HepG2 (cell line): ENCODE data around the gene SELENOM. TPM values are rescaled to one million over a fixed set of nuclear protein-coding genes. Genes with fewer than 3 reads are reported as not detected.

Experiments used
- ATAC-seq: fragments of 200-7000 bp; cut with Tn5 transposase; 3 replicates; pipeline ENCODE4 v1.9.1; 2020; ENCODE audit warnings: mild to moderate bottlenecking, moderate library complexity
- BruUV-seq: library from RNA; stranded (reverse); fragments of 400-500 nt; replicated peaks from 2 replicates; lab custom pipeline; 2021; lab: Mats Ljungman, UMichigan
- CTCF ChIA-PET: fragments of 300-600 bp; formaldehyde crosslinking; extraction: SDS; loops from one replicate; lab custom pipeline; 2021; ENCODE audit warnings: low total read pairs, inconsistent platforms, low intra/inter-chr PET ratio; lab: Yijun Ruan, JAX
- POLR2A ChIA-PET: fragments of 350-600 bp; sonication (Branson Sonifier 250); formaldehyde crosslinking; loops from one replicate; lab custom pipeline; 2020; ENCODE audit warnings: antibody characterized with exemption, inconsistent platforms; lab: Yijun Ruan, JAX
- DNase-seq: peaks from one replicate; pipeline ENCODE4 v3.0.0-alpha.2; 2015; ENCODE audit warnings: low spot score
- FAIRE-seq: peaks from 3 replicates; lab custom pipeline; 2011; peaks lifted over from hg19 to GRCh38; lab: Jason Lieb, UNC
- H2AFZ ChIP-seq: one replicate; pipeline ENCODE4 v1.6.1; 2011; ENCODE audit warnings: low read length, inconsistent platforms
- H3K27ac ChIP-seq: fragments of 300-600 bp; 3 replicates; pipeline ENCODE4 v1.8.0; 2011; ENCODE audit warnings: mixed run types, mild to moderate bottlenecking, mixed read lengths, low read length, inconsistent platforms; ENCODE audit not compliant: insufficient read depth; ENCODE audit errors: extremely low read length
- H3K27me3 ChIP-seq, 2 experiments: fragments of 200-600 bp in 1 of 2; 2 replicates in 1 of 2; 3 replicates in 1 of 2; pipeline versions ENCODE4 v1.6.0 to v1.8.0; 2011; ENCODE audit warnings: low read length in 2 of 2, mild to moderate bottlenecking in 2 of 2, moderate library complexity in 2 of 2, inconsistent platforms in 1 of 2; ENCODE audit not compliant: insufficient read depth in 2 of 2, control insufficient read depth in 1 of 2
- H3K36me3 ChIP-seq, 2 experiments: fragments of 200-600 bp in 1 of 2; replicated peaks in 1 of 2; 2 replicates in 1 of 2; 3 replicates in 1 of 2; pipeline versions ENCODE4 v1.5.1 to v1.8.0; 2011; ENCODE audit warnings: low read length in 2 of 2, inconsistent platforms in 1 of 2; ENCODE audit not compliant: insufficient read depth in 2 of 2, control insufficient read depth in 1 of 2
- H3K4me1 ChIP-seq: 2 replicates; pipeline ENCODE4 v1.5.1; 2012; ENCODE audit warnings: low read length, inconsistent platforms; ENCODE audit not compliant: insufficient read depth
- H3K4me2 ChIP-seq: 2 replicates; pipeline ENCODE4 v1.6.0; 2011; ENCODE audit warnings: low read depth, low read length, inconsistent platforms
- H3K4me3 ChIP-seq, 3 experiments: fragments of 200-600 bp in 1 of 3; sonication (generic), shearing (Covaris generic) in 1 of 3; replicated peaks in 1 of 3; 2 replicates each; pipeline ENCODE4 v1.5.1; 2011 to 2016; ENCODE audit warnings: low read length in 3 of 3, inconsistent platforms in 2 of 3, low read depth in 2 of 3, mild to moderate bottlenecking in 2 of 3, control low read depth in 1 of 3, mixed read lengths in 1 of 3; ENCODE audit not compliant: insufficient read depth in 1 of 3
- H3K79me2 ChIP-seq: one replicate; pipeline ENCODE4 v1.6.1; 2011; ENCODE audit warnings: low read length, inconsistent platforms; ENCODE audit not compliant: insufficient read depth
- H3K9ac ChIP-seq: 2 replicates; pipeline ENCODE4 v1.6.0; 2011; ENCODE audit warnings: mild to moderate bottlenecking, low read depth, low read length, inconsistent platforms; ENCODE audit not compliant: insufficient read depth
- H3K9me3 ChIP-seq: 2 replicates; pipeline ENCODE4 v1.5.1; 2012; ENCODE audit warnings: mild to moderate bottlenecking, low read length
- H4K20me1 ChIP-seq: 2 replicates; pipeline ENCODE4 v1.6.0; 2011; ENCODE audit warnings: inconsistent platforms, mild to moderate bottlenecking, low read length, moderate library complexity; ENCODE audit not compliant: insufficient read depth
- GTF3A ChIP-seq: sonication (generic); formaldehyde crosslinking; conservative IDR thresholded peaks from 2 replicates; pipeline ENCODE4 v1.4.0; 2020; ENCODE audit warnings: mild to moderate bottlenecking, missing genetic modification reagents
- HBP1 ChIP-seq: IDR thresholded peaks from 2 replicates; pipeline ENCODE4 v1.6.1; 2016; ENCODE audit warnings: low read depth, control low read depth
- HOXA3 ChIP-seq: sonication (generic); formaldehyde crosslinking; IDR thresholded peaks from 2 replicates; pipeline ENCODE4 v1.5.0; 2020; ENCODE audit warnings: missing genetic modification reagents
- NFKB2 ChIP-seq: sonication (generic); formaldehyde crosslinking; IDR thresholded peaks from 2 replicates; pipeline ENCODE4 v1.4.0; 2020; ENCODE audit warnings: missing genetic modification reagents, borderline replicate concordance
- NRL ChIP-seq: sonication (generic); formaldehyde crosslinking; IDR thresholded peaks from 2 replicates; pipeline ENCODE4 v1.5.0; 2020; ENCODE audit warnings: missing genetic modification reagents, mild to moderate bottlenecking, moderate library complexity, borderline replicate concordance
- SRF ChIP-seq: IDR thresholded peaks from 2 replicates; pipeline ENCODE4 v1.6.1; 2011; ENCODE audit warnings: mild to moderate bottlenecking, low read depth, low read length, moderate library complexity
- SSRP1 ChIP-seq: IDR thresholded peaks from 2 replicates; pipeline ENCODE4 v1.6.1; 2016; ENCODE audit warnings: control low read depth
- TBX3 ChIP-seq: fragments of 450-650 bp; IDR thresholded peaks from 2 replicates; pipeline ENCODE4 v1.6.1; 2017; ENCODE audit warnings: antibody characterized with exemption, mild to moderate bottlenecking, inconsistent platforms, borderline replicate concordance
- XBP1 ChIP-seq: sonication (generic); formaldehyde crosslinking; IDR thresholded peaks from 2 replicates; pipeline ENCODE4 v1.5.0; 2020; ENCODE audit warnings: missing genetic modification reagents
- ZFP36 ChIP-seq: fragments of 150-350 bp; IDR thresholded peaks from 2 replicates; pipeline ENCODE4 v1.6.1; 2018; ENCODE audit warnings: borderline replicate concordance, low read length, low read depth; ENCODE audit not compliant: partially characterized antibody
- ZNF543 ChIP-seq: sonication (generic); formaldehyde crosslinking; IDR thresholded peaks from 2 replicates; pipeline ENCODE4 v1.4.0; 2020; ENCODE audit warnings: mild to moderate bottlenecking, missing genetic modification reagents
- ZNF83 ChIP-seq: sonication (generic); formaldehyde crosslinking; IDR thresholded peaks from 2 replicates; pipeline ENCODE4 v1.4.0; 2020; ENCODE audit warnings: missing genetic modification reagents, mild to moderate bottlenecking, borderline replicate concordance
- ZNF883 ChIP-seq: sonication (generic); formaldehyde crosslinking; IDR thresholded peaks from 2 replicates; pipeline ENCODE4 v1.5.1; 2020; ENCODE audit warnings: mild to moderate bottlenecking, missing genetic modification reagents; ENCODE audit errors: not compliant biosample characterization
- WGBS: methylation state at CpG from one replicate; pipeline ENCODE4 v1.1.6; 2017; ENCODE audit warnings: low lambda C conversion rate; 5-methylcytosine and 5-hydroxymethylcytosine counted together
- in situ Hi-C: cut with HindIII; loops from 2 replicates; pipeline ENCODE4 v1.10.0; 2017; ENCODE audit warnings: low pct_unique_long_range_greater_than_20kb; ENCODE audit not compliant: extremely low pct_ligation_motif_present
- intact Hi-C: fragments of 100-400 bp; cut with micrococcal nuclease; formaldehyde crosslinking; loops from one replicate; pipeline ENCODE4 v1.10.0; 2022; ENCODE audit not compliant: unreplicated experiment
- polyA plus RNA-seq, 8 experiments: library from polyadenylated mRNA; depleted of rRNA in 3 of 8; stranded (reverse) in 7 of 8; unstranded in 1 of 8; fragments of >200 nt; fragmentation: Illumina TruSeq in 4 of 8; extraction: Trizol in 4 of 8; gene quantifications; 2 replicates each; pipeline versions ENCODE4 v1.2.1 to v1.2.3, GENCODE V29; 2011 to 2016; ENCODE audit warnings: low read depth in 4 of 8, missing spikeins in 1 of 8, mixed read lengths in 1 of 8; ENCODE audit not compliant: insufficient read depth in 1 of 8
- total RNA-seq, 5 experiments: library from RNA; depleted of rRNA; stranded (reverse); fragments of >200 nt; fragmentation: Illumina TruSeq; extraction: Trizol; gene quantifications; 2 replicates each; pipeline ENCODE4 v1.2.3, GENCODE V29; 2016; ENCODE audit warnings: low read depth in 1 of 5
- TF ChIP-seq, protein P1 (sequence below): sonication (generic); formaldehyde crosslinking; conservative IDR thresholded peaks from 2 replicates; pipeline ENCODE4 v1.8.1; 2023; ENCODE audit warnings: missing genetic modification reagents
- TF ChIP-seq, protein P2 (sequence below): sonication (generic); formaldehyde crosslinking; IDR thresholded peaks from 2 replicates; pipeline ENCODE4 v1.4.0; 2020; ENCODE audit warnings: missing genetic modification reagents
- TF ChIP-seq, protein P3 (sequence below): sonication (generic); formaldehyde crosslinking; IDR thresholded peaks from 2 replicates; pipeline ENCODE4 v1.4.0; 2020; ENCODE audit warnings: low read depth, mild to moderate bottlenecking, missing genetic modification reagents

Gene SELENOM
- total and polyA plus RNA-seq, 2 of the 13 experiments (the other 11 are each of a cell fraction or from before 2014, with no cell fraction given): 4.1 to 4.3 TPM

GRCh38 chr22:31141551-31141950 lies 34.2 kb upstream of the SELENOM start (continued):
- TF ChIP-seq ZNF883 (CRISPR knock-in tag): no peak

GRCh38 chr22:31140746-31141145 lies 33.4 kb upstream of the SELENOM start:
- H3K9ac ChIP-seq: no peak overlapping the region
- H3K79me2 ChIP-seq: no peaks in the 10 kb centered on the region
- H4K20me1 ChIP-seq: no peaks in the 10 kb centered on the region
- DNase-seq (no peak), ATAC-seq (peak; percentile 7; the same call in 1 of the 3 replicates), FAIRE-seq (no peak)
- WGBS: no CpG with 5 or more reads among the region's 5 CpGs
- in situ Hi-C loops (loop anchor here (5.0 to 10.0 kb wide), 2 partner anchors 38 to 176 kb away; partner anchors contain the start of genes MORC2 and TUG1), intact Hi-C loops (no loop called here)
- CTCF ChIA-PET: no interaction called here
- H3K4me2 ChIP-seq: peak overlapping the region; percentile 26; the same call in 1 of the 2 replicates
- H2AFZ ChIP-seq: no peak overlapping the region
- no peaks in the 10 kb centered on the region for H3K36me3 ChIP-seq
- POLR2A ChIA-PET: interaction anchor here (1.6 kb wide), 1 partner anchor 33 kb away, joined by 4 read pairs; the partner anchor contains the start of gene SELENOM
- H3K4me1 ChIP-seq: peaks cover 10% of the 10 kb centered on the region
- BruUV-seq: no TSS peak
- H3K27me3 ChIP-seq: peaks cover 6 to 48% of the 10 kb centered on the region in 2 experiments; a peak in 4 of 5 replicates
- H3K4me3 ChIP-seq: no peak overlapping the region
- H3K27ac ChIP-seq: no peak overlapping the region
- no peak for TF ChIP-seq TBX3
- TF ChIP-seq, protein P1, sequence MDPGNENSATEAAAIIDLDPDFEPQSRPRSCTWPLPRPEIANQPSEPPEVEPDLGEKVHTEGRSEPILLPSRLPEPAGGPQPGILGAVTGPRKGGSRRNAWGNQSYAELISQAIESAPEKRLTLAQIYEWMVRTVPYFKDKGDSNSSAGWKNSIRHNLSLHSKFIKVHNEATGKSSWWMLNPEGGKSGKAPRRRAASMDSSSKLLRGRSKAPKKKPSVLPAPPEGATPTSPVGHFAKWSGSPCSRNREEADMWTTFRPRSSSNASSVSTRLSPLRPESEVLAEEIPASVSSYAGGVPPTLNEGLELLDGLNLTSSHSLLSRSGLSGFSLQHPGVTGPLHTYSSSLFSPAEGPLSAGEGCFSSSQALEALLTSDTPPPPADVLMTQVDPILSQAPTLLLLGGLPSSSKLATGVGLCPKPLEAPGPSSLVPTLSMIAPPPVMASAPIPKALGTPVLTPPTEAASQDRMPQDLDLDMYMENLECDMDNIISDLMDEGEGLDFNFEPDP: no peak
- TF ChIP-seq ZNF83 (CRISPR knock-in tag): no peak
- TF ChIP-seq NFKB2 (CRISPR knock-in tag): no peak
- TF ChIP-seq, protein P2, sequence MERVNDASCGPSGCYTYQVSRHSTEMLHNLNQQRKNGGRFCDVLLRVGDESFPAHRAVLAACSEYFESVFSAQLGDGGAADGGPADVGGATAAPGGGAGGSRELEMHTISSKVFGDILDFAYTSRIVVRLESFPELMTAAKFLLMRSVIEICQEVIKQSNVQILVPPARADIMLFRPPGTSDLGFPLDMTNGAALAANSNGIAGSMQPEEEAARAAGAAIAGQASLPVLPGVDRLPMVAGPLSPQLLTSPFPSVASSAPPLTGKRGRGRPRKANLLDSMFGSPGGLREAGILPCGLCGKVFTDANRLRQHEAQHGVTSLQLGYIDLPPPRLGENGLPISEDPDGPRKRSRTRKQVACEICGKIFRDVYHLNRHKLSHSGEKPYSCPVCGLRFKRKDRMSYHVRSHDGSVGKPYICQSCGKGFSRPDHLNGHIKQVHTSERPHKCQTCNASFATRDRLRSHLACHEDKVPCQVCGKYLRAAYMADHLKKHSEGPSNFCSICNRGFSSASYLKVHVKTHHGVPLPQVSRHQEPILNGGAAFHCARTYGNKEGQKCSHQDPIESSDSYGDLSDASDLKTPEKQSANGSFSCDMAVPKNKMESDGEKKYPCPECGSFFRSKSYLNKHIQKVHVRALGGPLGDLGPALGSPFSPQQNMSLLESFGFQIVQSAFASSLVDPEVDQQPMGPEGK (CRISPR knock-in tag): no peak
- no peak for TF ChIP-seq HOXA3
- no peak for TF ChIP-seq GTF3A
- no peak for TF ChIP-seq ZNF543 (CRISPR knock-in tag)
- TF ChIP-seq, protein P3, sequence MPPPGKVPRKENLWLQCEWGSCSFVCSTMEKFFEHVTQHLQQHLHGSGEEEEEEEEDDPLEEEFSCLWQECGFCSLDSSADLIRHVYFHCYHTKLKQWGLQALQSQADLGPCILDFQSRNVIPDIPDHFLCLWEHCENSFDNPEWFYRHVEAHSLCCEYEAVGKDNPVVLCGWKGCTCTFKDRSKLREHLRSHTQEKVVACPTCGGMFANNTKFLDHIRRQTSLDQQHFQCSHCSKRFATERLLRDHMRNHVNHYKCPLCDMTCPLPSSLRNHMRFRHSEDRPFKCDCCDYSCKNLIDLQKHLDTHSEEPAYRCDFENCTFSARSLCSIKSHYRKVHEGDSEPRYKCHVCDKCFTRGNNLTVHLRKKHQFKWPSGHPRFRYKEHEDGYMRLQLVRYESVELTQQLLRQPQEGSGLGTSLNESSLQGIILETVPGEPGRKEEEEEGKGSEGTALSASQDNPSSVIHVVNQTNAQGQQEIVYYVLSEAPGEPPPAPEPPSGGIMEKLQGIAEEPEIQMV: no peak
- TF ChIP-seq SSRP1 (CRISPR knock-in tag): no peak
- TF ChIP-seq HBP1 (CRISPR knock-in tag): no peak
- TF ChIP-seq NRL (CRISPR knock-in tag): no peak
- no peak for TF ChIP-seq ZFP36
- TF ChIP-seq XBP1 (CRISPR knock-in tag): no peak
- TF ChIP-seq SRF: no peak
- no peaks in the 10 kb centered on the region for H3K9me3 ChIP-seq
